HG03139 (cell line): ENCODE data around the gene CCND2.

ENCODE experiments used
- ATAC-seq: cut with Tn5 transposase; IDR thresholded peaks from one replicate; pipeline ENCODE4 v1.9.1; 2021; ENCODE audit not compliant: unreplicated experiment

The CCND2 gene

GRCh38 chr12:4256043-4256826 lies 17.3 kb upstream of the CCND2 start:
- no peak for ATAC-seq

- no peak for ATAC-seq
Observed at GRCh38 chr12:4257442-4257841, 16.1 kb upstream of the CCND2 start.

- no peak for ATAC-seq
Observed at GRCh38 chr12:4259099-4259498, 14.5 kb upstream of the CCND2 start.

GRCh38 chr12:4261655-4262054 lies 11.9 kb upstream of the CCND2 start:
- ATAC-seq: no peak

- ATAC-seq: no peak
Observed at GRCh38 chr12:4265280-4265679, 8.3 kb upstream of the CCND2 start.

- ATAC-seq: no peak
Observed at GRCh38 chr12:4266990-4267389, 6.6 kb upstream of the CCND2 start.

- no peak for ATAC-seq
Observed at GRCh38 chr12:4267704-4268328, 5.7 kb upstream of the CCND2 start.

- ATAC-seq: no peak
Observed at GRCh38 chr12:4268329-4269181, 5.0 kb upstream of the CCND2 start.

- no peak for ATAC-seq
Observed at GRCh38 chr12:4269279-4269991, 4.1 kb upstream of the CCND2 start.

GRCh38 chr12:4270016-4270830 lies 3.3 kb upstream of the CCND2 start:
- ATAC-seq: no peak

- no peak for ATAC-seq
Observed at GRCh38 chr12:4270831-4271716, 2.5 kb upstream of the CCND2 start.

GRCh38 chr12:4271717-4272423 lies 1.7 kb upstream of the CCND2 start:
- no peak for ATAC-seq

- ATAC-seq: no peak
Observed at GRCh38 chr12:4272424-4273272, 914 bp upstream of the CCND2 start.

- no peak for ATAC-seq
Observed at GRCh38 chr12:4273273-4273651, 300 bp upstream of the CCND2 start.

- ATAC-seq: no peak
Observed at GRCh38 chr12:4274396-4275015, 944 bp downstream of the CCND2 start.

GRCh38 chr12:4275016-4275869 lies 1.7 kb downstream of the CCND2 start:
- no peak for ATAC-seq
